IPS-15b (cell line): ENCODE data around the gene H2BK1.

Experiments
- H3K27me3 ChIP-seq: one replicate; pipeline ENCODE4 v1.6.1; 2013; ENCODE audit warnings: low read length; ENCODE audit not compliant: control insufficient read depth, insufficient read depth
- H3K36me3 ChIP-seq: one replicate; pipeline ENCODE4 v1.6.1; 2013; ENCODE audit warnings: low read length; ENCODE audit not compliant: control insufficient read depth, insufficient read depth
- H3K4me1 ChIP-seq: one replicate; pipeline ENCODE4 v1.6.1; 2013; ENCODE audit warnings: mild to moderate bottlenecking, low read length; ENCODE audit not compliant: control insufficient read depth, insufficient read depth
- H3K4me3 ChIP-seq: one replicate; pipeline ENCODE4 v1.5.1; 2013; ENCODE audit warnings: low read depth, low read length
- H3K9ac ChIP-seq: one replicate; pipeline ENCODE4 v1.6.1; 2013; ENCODE audit warnings: low read depth, mild to moderate bottlenecking, low read length
- H3K9me3 ChIP-seq: one replicate; pipeline ENCODE4 v1.6.1; 2013; ENCODE audit warnings: mild to moderate bottlenecking, low read length; ENCODE audit not compliant: control insufficient read depth, insufficient read depth

The H2BK1 gene

DNA sequence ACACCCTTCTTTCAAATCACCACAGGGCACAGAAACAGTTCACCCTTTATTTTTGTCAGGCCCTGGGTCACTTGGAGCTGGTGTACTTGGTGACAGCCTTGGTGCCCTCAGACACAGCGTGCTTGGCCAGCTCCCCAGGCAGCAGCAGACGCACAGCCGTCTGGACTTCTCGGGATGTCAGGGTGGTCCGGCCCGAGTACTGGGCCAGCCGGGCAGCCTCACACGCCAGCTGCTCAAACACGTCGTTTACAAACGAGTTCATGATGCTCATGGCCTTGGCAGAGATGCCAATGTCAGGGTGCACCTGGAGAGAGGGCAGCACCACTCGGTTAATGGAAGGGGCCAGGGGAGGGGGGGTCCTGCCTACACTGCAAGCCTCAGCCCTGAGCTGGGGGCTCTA is 2.5 kb downstream of the H2BK1 start:
- H3K9ac ChIP-seq, result no peak overlapping the region
- peaks cover 5% of the 10 kb centered on the region for H3K36me3 ChIP-seq
- no peaks in the 10 kb centered on the region for H3K9me3 ChIP-seq
- H3K4me3 ChIP-seq, result no peak overlapping the region
- peaks cover 7% of the 10 kb centered on the region for H3K4me1 ChIP-seq
- H3K27me3 ChIP-seq, result peaks cover 4% of the 10 kb centered on the region

DNA sequence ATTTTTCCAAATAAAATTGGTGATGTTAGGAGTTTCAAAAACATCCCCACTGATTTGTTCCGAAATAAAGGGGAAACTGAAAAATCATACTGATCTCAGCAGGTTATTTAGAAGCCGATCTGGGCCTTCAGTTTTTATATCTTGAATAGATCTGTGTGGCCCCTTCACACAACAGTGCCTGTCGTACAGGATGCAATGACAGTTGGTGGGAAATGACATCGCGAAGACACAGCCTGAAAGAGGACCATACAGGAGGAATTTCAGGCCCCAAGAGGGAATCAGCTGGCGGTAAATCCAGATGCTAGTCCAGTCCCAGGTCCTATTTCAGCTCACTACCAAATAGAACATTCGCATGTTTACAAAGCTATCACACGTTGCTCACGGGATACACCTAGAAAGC is 3.0 kb downstream of the H2BK1 start:
- Histone ChIP-seq H3K9me3 (no peaks in the 10 kb centered on the region), H3K27me3 (peaks cover 4% of the 10 kb centered on the region), H3K36me3 (no peaks in the 10 kb centered on the region), H3K4me1 (peaks cover 7% of the 10 kb centered on the region), H3K4me3 (no peak overlapping the region), H3K9ac (no peak overlapping the region)

DNA sequence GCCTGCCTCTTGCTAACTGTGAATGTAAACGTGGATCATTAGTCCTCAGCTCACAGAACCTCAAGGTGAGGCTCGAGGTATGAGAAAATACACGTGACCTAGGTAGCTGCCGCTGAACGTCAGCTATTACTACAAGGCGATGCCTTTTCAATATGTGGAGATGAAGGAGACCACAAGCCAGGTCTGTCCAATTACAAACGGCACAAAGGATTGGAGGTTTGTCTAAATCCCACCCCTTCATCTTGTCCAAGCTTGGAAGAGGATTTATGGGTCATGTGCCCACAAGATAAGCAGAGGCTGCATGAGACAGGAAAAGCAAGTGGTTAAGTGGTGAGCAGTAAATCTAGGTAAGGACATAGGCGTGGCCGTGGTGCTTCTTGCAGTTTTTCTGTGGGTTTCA is 3.4 kb downstream of the H2BK1 start:
- no peak overlapping the region for H3K9ac ChIP-seq
- no peaks in the 10 kb centered on the region for H3K9me3 ChIP-seq
- H3K27me3 ChIP-seq, result peaks cover 4% of the 10 kb centered on the region
- no peaks in the 10 kb centered on the region for H3K36me3 ChIP-seq
- H3K4me1 ChIP-seq, result peaks cover 7% of the 10 kb centered on the region
- H3K4me3 ChIP-seq, result no peak overlapping the region

DNA sequence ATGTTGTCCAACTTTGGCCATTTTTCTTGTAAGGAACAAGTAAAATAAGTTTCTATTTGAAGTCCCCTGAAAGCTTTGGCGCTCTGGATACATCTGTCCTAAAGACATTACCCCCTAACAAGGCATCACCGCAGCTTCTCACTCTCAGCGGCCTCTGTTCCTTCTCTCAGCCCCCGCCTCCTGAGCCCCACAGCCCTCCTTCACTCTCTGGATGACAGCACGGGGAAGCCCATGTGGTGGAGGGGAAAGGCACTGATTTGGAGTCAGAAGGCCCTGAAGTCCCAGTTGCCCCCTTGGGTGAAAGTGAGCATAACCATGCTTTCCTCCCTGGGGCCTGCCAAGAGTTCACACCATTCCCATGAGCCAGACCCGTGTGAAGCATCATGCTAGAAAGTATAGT is 4.6 kb downstream of the H2BK1 start:
- no peak overlapping the region for H3K4me3 ChIP-seq
- peaks cover 4% of the 10 kb centered on the region for H3K27me3 ChIP-seq
- peaks cover 3% of the 10 kb centered on the region for H3K4me1 ChIP-seq
- no peaks in the 10 kb centered on the region for H3K9me3 ChIP-seq
- H3K9ac ChIP-seq, result no peak overlapping the region
- no peaks in the 10 kb centered on the region for H3K36me3 ChIP-seq

DNA sequence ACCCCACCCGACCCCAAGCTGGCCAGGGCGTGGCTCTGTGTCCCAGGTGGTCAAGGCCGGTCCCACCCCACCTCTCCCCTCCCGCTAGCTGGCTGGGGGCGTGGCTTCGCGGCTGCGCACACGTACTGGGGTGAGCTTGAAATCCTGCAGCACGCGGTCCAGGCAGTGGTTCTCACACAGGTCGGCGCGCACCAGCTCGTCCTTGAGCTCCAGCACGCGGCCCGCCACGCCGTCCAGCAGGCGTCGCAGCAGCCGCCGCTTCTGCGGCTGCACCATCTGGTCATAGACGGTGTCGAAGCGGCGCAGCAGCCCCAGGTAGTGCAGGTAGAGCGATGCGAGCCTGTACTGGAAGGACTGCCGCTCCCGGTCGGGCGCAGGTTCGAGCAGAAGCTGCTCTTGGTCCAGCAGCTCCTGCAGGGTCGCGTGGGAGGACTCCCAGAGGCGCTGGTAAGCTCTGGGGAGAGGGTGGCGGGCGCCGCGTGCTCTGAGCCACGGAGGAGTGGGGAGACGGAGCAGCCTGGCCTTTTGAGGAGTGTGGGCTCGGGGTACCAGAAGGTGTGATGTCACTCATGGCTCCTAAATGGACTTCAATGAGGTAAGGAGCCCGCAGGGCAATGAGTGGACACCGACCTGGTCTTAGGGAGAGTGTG is 5.8 kb downstream of the H2BK1 start:
- H3K27me3 ChIP-seq, result peaks cover 4% of the 10 kb centered on the region
- no peak overlapping the region for H3K4me3 ChIP-seq
- no peaks in the 10 kb centered on the region for H3K9me3 ChIP-seq

DNA sequence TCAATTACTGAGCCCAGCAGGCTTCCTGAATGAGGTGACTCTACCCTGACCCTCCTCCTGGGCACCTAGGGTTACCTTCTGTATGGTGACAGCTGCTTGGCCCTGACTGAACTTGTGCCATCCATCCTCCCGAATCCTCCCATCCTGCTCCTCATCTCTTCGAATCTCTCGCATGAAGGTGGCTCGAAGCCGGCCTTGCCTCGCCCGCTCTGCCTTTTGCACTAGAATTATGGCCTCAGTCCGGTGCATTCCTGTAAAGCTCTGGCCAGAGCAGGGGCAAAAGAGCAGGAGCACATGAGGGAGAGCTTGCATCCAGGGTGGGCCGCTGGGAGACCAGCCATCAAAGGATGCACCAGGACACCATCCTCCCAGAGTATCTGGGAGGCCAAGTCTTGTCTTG is 7.5 kb downstream of the H2BK1 start:
- Histone ChIP-seq H3K27me3 (peaks cover 4% of the 10 kb centered on the region), H3K36me3 (no peaks in the 10 kb centered on the region), H3K4me3 (no peak overlapping the region), H3K9me3 (no peaks in the 10 kb centered on the region), H3K9ac (no peak overlapping the region), H3K4me1 (peaks cover 3% of the 10 kb centered on the region)

More for the DNA sequence above, 5.8 kb downstream of the H2BK1 start:
- H3K36me3 ChIP-seq, result no peaks in the 10 kb centered on the region
- no peak overlapping the region for H3K9ac ChIP-seq
- peaks cover 3% of the 10 kb centered on the region for H3K4me1 ChIP-seq

DNA sequence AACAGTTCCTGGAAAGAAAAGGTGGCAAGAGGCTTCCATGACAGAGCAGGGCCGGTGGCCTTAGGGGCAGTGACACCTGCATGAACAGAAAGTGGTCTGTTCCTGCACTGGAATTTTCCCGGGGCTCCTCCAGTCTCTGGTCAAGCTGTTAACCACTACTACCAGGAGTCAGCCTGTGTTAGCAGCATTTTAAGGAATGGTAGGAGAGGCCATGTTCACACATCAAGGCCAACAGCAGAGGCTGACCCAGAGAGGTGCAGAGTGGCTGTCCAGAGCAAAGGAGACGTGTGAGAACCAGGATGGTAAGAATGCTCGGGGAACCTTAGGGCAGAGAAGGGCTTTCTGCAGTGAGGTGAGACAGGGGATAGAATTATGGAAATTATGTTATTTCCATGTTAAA is 8.5 kb downstream of the H2BK1 start:
- peaks cover 3% of the 10 kb centered on the region for H3K4me1 ChIP-seq
- H3K36me3 ChIP-seq, result no peaks in the 10 kb centered on the region
- no peak overlapping the region for H3K9ac ChIP-seq
- peaks cover 4% of the 10 kb centered on the region for H3K27me3 ChIP-seq
- no peak overlapping the region for H3K4me3 ChIP-seq
- no peaks in the 10 kb centered on the region for H3K9me3 ChIP-seq

DNA sequence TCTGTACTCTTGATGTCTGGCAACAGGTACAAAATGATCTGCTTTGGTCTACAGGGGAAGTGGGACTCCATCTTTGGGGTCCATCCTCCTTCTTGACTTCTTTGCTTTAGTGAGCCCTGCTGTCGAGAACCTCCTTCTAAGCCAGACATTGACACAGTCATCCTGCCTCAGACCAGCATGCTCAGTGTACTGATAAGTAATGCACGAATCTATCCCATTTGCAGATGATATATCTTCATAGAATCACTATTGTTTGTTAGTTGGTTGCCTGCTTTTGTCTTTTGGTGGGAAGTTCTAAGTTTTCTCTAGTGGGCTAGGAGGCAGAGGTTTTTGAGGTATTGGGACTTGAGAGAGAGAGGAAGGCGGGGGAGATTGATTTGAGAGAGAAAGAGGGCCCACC is 8.9 kb downstream of the H2BK1 start:
- Histone ChIP-seq H3K27me3 (peaks cover 4% of the 10 kb centered on the region), H3K4me3 (no peak overlapping the region), H3K4me1 (peaks cover 3% of the 10 kb centered on the region), H3K36me3 (no peaks in the 10 kb centered on the region), H3K9me3 (no peaks in the 10 kb centered on the region), H3K9ac (no peak overlapping the region)

DNA sequence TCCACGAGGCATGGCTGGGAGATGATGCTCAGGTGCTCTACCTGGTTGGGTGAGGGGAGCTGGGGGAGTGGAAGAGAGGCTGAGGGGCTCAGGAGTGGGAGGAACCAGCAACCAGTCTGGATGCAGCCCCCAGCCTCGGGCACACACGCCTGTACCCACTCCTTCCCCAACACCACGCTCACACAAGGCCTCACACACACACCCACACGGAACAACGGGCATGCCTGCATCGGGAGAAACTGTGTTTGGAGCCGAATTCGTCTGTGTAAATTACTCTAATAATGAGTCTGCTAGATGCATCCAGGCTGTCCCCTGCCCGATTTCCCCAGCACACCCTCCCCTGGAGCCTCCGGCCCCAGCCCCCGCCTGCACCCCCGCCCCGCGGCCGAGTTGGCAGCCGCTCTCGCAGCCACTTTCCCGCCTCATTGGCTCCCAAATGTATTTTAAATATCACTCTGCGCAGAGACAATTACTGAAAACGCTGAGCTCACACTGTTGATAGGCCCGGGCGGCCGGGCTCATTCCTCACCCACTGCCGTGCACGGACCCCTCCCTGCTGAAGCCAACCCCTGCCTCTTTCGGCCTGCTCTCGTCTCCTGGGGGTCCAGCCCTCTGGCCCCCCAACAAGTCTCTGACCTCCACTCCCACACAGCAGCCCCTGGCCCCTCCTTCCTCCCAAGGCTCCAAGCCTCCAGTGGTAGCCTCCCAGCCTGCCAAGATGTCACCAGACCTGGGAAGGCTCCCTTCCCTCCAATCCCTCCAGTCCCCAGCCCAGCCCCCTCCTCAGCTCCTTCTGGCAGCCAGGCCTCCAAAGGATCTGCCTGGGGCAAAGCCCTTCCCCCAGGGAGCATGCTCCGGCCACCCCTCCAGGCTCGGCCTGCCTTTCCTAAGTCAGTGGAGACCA is 11.1 kb downstream of the H2BK1 start:
- Histone ChIP-seq H3K27me3 (peaks cover 2% of the 10 kb centered on the region), H3K4me1 (peaks cover 3% of the 10 kb centered on the region), H3K4me3 (no peak overlapping the region), H3K9ac (no peak overlapping the region), H3K36me3 (no peaks in the 10 kb centered on the region), H3K9me3 (no peaks in the 10 kb centered on the region)

DNA sequence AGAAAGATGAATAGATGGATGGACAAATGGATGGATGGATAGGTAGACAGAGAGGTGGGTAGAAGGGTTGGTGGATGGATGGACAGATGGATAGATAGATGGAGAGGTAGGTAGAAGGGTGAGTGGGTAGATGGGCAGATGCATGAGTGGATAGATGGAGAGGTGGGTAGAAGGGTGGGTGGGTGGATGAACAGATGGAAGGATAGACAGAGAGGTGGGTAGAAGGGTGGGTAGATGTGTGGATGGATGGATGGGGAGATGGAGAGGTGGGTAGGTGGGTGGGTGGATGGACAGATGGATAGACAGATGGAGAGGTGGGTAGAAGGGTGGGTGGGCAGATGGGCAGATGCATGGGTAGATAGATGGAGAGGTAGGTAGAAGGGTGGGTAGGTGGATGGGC is 12.4 kb downstream of the H2BK1 start:
- no peaks in the 10 kb centered on the region for H3K27me3 ChIP-seq

DNA sequence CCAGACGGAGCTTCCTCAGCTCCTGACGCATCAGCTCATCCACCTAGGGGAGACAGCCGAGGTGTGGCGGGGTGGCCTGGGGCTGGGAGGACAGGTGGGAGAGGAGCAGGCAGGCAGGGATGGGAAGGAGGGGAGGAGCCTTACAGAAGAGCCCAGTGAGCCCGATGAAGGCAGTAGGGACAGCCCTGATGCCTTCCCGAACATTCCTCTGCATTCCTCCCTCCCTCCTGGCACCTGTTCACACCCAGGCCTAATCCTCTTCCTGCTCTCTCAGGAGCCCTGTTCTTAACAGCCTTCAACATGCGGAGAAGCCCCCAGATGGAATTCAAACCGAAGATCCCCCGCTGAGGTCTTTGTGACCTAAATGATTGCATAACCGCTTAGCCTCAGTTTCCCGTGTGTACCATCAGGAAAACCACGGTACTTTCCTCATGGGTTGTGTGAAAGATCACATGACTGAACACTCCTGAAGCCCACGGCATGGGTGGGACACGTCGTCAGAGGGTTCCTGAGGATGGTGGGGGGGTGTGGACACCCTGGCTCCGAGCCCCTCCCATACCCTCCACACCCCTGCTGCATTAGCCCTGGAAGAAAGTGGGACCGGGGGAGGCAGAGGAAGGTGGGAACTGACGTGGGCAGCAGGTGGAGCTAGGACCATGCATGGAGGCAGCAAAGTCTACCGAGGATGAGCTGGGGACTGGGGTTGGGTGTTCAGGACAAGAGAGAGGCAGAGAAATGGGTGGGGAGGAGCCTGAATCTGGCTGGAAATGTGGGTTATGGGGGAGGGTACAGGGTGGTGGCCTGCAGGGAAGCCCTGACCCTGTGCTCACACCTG is 14.5 kb downstream of the H2BK1 start:
- peaks cover 3% of the 10 kb centered on the region for H3K4me1 ChIP-seq
- no peaks in the 10 kb centered on the region for H3K9me3 ChIP-seq
- H3K27me3 ChIP-seq, result no peaks in the 10 kb centered on the region
- H3K36me3 ChIP-seq, result no peaks in the 10 kb centered on the region
- no peak overlapping the region for H3K4me3 ChIP-seq
- H3K9ac ChIP-seq, result no peak overlapping the region

More for the DNA sequence above, 12.4 kb downstream of the H2BK1 start:
- Histone ChIP-seq H3K4me1 (peaks cover 3% of the 10 kb centered on the region), H3K9ac (no peak overlapping the region), H3K4me3 (no peak overlapping the region), H3K36me3 (no peaks in the 10 kb centered on the region), H3K9me3 (no peaks in the 10 kb centered on the region)
